Panc1 (cell line): ENCODE measurements around the gene TSHZ1. TPM values are rescaled to one million over a fixed set of nuclear protein-coding genes. Genes with fewer than 3 reads are reported as not detected.

Experiments used
- ATAC-seq: fragments of 200-7000 bp; cut with Tn5 transposase; 2 replicates; pipeline ENCODE4 v1.9.1; 2020; ENCODE audit warnings: mild to moderate bottlenecking, moderate library complexity
- BruUV-seq: library from RNA; stranded (reverse); fragments of 400-500 nt; replicated peaks from 2 replicates; lab custom pipeline; 2021; lab: Mats Ljungman, UMichigan
- CTCF ChIA-PET: fragments of 300-600 bp; sonication (Branson Sonifier 250); formaldehyde crosslinking; loops from one replicate; lab custom pipeline; 2022; ENCODE audit warnings: antibody characterized with exemption; lab: Charles Lee
- POLR2A ChIA-PET: fragments of 300-600 bp; sonication (Branson Sonifier 250); formaldehyde crosslinking; loops from one replicate; lab custom pipeline; 2022; ENCODE audit warnings: antibody characterized with exemption; lab: Charles Lee
- DNase-seq: peaks from one replicate; pipeline ENCODE4 v3.0.0-alpha.2; 2010; ENCODE audit warnings: low read depth, low spot score
- H3K27ac ChIP-seq: 2 replicates; pipeline ENCODE4 v1.5.1; 2011; ENCODE audit warnings: mild to moderate bottlenecking, low read length, inconsistent platforms
- H3K27me3 ChIP-seq: fragments of 200-500 bp; sonication (Bioruptor generic); 2 replicates; pipeline ENCODE4 v1.6.0; 2014; ENCODE audit warnings: low read length, inconsistent platforms; ENCODE audit not compliant: control insufficient read depth, insufficient read depth
- H3K36me3 ChIP-seq: fragments of 200-500 bp; sonication (Bioruptor generic); 2 replicates; pipeline ENCODE4 v1.5.1; 2014; ENCODE audit warnings: inconsistent platforms, mild to moderate bottlenecking, low read length, moderate library complexity; ENCODE audit not compliant: control insufficient read depth, insufficient read depth
- H3K4me1 ChIP-seq: 2 replicates; pipeline ENCODE4 v1.5.1; 2011; ENCODE audit warnings: inconsistent platforms, mild to moderate bottlenecking, low read length, moderate library complexity; ENCODE audit not compliant: control insufficient read depth, insufficient read depth
- H3K4me3 ChIP-seq, 2 experiments: 2 replicates each; pipeline ENCODE4 v1.5.1; 2011 to 2012; ENCODE audit warnings: low read depth in 2 of 2, low read length in 2 of 2, mild to moderate bottlenecking in 2 of 2, inconsistent platforms in 1 of 2, moderate library complexity in 1 of 2
- H3K9me3 ChIP-seq: fragments of 200-500 bp; sonication (Bioruptor generic); 2 replicates; pipeline ENCODE4 v1.5.1; 2014; ENCODE audit warnings: low read depth, mild to moderate bottlenecking, inconsistent platforms, low read length, moderate library complexity; ENCODE audit not compliant: control insufficient read depth, insufficient read depth
- POLR2AphosphoS5 ChIP-seq: IDR thresholded peaks from 2 replicates; pipeline ENCODE4 v1.6.1; 2012; ENCODE audit warnings: mild to moderate bottlenecking, low read depth, low read length, moderate library complexity
- SIN3A ChIP-seq: IDR thresholded peaks from 2 replicates; pipeline ENCODE4 v1.6.1; 2012; ENCODE audit warnings: low read depth, mild to moderate bottlenecking, low read length, moderate library complexity, borderline replicate concordance; ENCODE audit not compliant: insufficient read depth
- TCF7L2 ChIP-seq: IDR thresholded peaks from 2 replicates; pipeline ENCODE4 v1.6.1; 2011; ENCODE audit warnings: mild to moderate bottlenecking, low read depth, low read length, inconsistent platforms
- in situ Hi-C: cut with HindIII; loops from 2 replicates; pipeline ENCODE4 v1.10.0; 2016; ENCODE audit warnings: low sequenced_read_pairs, low pct_unique_long_range_greater_than_20kb
- intact Hi-C: fragments of 100-400 bp; cut with micrococcal nuclease; formaldehyde crosslinking; loops from one replicate; pipeline ENCODE4 v1.10.0; 2022; ENCODE audit not compliant: unreplicated experiment
- total RNA-seq: library from RNA; stranded (reverse); gene quantifications from one replicate; pipeline ENCODE4 v1.2.1, GENCODE V29; 2021; ENCODE audit not compliant: unreplicated experiment
- TF ChIP-seq, protein P1 (sequence below): fragments of 450-650 bp; IDR thresholded peaks from 2 replicates; pipeline ENCODE4 v1.5.1; 2017; ENCODE audit warnings: mild to moderate bottlenecking
- TF ChIP-seq, protein P2 (sequence below), 2 experiments: IDR thresholded peaks; 2 replicates each; pipeline ENCODE4 v1.6.1; 2011 to 2012; ENCODE audit warnings: low read depth in 2 of 2, control low read depth in 1 of 2, low read length in 1 of 2, mild to moderate bottlenecking in 1 of 2, moderate library complexity in 1 of 2; ENCODE audit not compliant: insufficient read depth in 1 of 2

Gene TSHZ1
- total RNA-seq, 1 experiment from 2014 or later: 10.0 TPM

DNA sequence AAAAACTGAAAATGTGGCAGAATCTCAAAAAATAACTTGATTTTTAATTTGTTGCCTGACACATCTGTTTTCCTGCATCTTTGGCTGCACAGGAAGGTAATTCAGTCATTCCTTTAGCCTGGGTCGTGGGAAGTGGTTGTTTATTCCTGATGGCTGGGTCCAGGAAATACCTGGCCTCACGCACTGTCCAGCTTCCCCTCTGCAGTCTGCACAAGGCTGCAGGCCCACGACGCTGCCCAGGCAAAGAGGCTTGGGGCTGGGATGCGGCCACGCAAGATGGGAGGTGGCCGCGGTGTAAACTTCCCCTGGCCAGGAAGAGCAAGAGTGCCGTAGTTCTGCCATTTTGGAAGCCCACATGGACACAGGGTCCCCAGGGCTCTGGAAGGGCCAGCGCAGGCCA, 28.2 kb downstream of the TSHZ1 start:
- no peak for DNase-seq
- no peak for ATAC-seq
- CTCF ChIA-PET: no interaction called here
- Histone ChIP-seq H3K27ac (no peak overlapping the region), H3K9me3 (no peaks in the 10 kb centered on the region), H3K36me3 (no peaks in the 10 kb centered on the region), H3K4me1 (no peaks in the 10 kb centered on the region), H3K27me3 (no peaks in the 10 kb centered on the region), H3K4me3 (no peak overlapping the region)
- intact Hi-C loops (no loop called here), in situ Hi-C loops (no loop called here)
- POLR2A ChIA-PET: no interaction called here
- BruUV-seq: no TSS peak
- TF ChIP-seq, protein P1, sequence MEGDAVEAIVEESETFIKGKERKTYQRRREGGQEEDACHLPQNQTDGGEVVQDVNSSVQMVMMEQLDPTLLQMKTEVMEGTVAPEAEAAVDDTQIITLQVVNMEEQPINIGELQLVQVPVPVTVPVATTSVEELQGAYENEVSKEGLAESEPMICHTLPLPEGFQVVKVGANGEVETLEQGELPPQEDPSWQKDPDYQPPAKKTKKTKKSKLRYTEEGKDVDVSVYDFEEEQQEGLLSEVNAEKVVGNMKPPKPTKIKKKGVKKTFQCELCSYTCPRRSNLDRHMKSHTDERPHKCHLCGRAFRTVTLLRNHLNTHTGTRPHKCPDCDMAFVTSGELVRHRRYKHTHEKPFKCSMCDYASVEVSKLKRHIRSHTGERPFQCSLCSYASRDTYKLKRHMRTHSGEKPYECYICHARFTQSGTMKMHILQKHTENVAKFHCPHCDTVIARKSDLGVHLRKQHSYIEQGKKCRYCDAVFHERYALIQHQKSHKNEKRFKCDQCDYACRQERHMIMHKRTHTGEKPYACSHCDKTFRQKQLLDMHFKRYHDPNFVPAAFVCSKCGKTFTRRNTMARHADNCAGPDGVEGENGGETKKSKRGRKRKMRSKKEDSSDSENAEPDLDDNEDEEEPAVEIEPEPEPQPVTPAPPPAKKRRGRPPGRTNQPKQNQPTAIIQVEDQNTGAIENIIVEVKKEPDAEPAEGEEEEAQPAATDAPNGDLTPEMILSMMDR: no peak
- TF ChIP-seq, protein P2, sequence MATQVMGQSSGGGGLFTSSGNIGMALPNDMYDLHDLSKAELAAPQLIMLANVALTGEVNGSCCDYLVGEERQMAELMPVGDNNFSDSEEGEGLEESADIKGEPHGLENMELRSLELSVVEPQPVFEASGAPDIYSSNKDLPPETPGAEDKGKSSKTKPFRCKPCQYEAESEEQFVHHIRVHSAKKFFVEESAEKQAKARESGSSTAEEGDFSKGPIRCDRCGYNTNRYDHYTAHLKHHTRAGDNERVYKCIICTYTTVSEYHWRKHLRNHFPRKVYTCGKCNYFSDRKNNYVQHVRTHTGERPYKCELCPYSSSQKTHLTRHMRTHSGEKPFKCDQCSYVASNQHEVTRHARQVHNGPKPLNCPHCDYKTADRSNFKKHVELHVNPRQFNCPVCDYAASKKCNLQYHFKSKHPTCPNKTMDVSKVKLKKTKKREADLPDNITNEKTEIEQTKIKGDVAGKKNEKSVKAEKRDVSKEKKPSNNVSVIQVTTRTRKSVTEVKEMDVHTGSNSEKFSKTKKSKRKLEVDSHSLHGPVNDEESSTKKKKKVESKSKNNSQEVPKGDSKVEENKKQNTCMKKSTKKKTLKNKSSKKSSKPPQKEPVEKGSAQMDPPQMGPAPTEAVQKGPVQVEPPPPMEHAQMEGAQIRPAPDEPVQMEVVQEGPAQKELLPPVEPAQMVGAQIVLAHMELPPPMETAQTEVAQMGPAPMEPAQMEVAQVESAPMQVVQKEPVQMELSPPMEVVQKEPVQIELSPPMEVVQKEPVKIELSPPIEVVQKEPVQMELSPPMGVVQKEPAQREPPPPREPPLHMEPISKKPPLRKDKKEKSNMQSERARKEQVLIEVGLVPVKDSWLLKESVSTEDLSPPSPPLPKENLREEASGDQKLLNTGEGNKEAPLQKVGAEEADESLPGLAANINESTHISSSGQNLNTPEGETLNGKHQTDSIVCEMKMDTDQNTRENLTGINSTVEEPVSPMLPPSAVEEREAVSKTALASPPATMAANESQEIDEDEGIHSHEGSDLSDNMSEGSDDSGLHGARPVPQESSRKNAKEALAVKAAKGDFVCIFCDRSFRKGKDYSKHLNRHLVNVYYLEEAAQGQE (IDR thresholded peaks at IDR 0.05; ENCODE audit: insufficient read depth in 1 of 2, low read depth in 2 of 2, low read length in 1 of 2): no peak
- TF ChIP-seq SIN3A: no peak
- TF ChIP-seq TCF7L2: no peak
- TF ChIP-seq POLR2AphosphoS5: no peak

- Histone ChIP-seq H3K4me3 (no peak overlapping the region), H3K27ac (no peak overlapping the region), H3K9me3 (no peaks in the 10 kb centered on the region), H3K4me1 (0 out of 2 replicates have a peak, but pooled peaks cover 4% of the 10 kb centered on the region), H3K36me3 (no peaks in the 10 kb centered on the region), H3K27me3 (no peaks in the 10 kb centered on the region)
- in situ Hi-C loops (no loop called here), intact Hi-C loops (loop anchor here (10.0 kb wide), 1 partner anchor 586 kb away; no protein-coding TSS in a partner anchor)
- ATAC-seq (no peak), DNase-seq (no peak)
- no peak for TF ChIP-seq TCF7L2
- TF ChIP-seq, protein P2 (IDR thresholded peaks at IDR 0.05; ENCODE audit: insufficient read depth in 1 of 2, low read depth in 2 of 2, low read length in 1 of 2): no peak
- no peak for TF ChIP-seq SIN3A
- TF ChIP-seq, protein P1: no peak
- TF ChIP-seq POLR2AphosphoS5: no peak
- POLR2A ChIA-PET: interaction anchor here (0.5 kb wide), 1 partner anchor 681 kb away, joined by 7 read pairs; no protein-coding TSS in a partner anchor
- BruUV-seq: no TSS peak
- CTCF ChIA-PET: no interaction called here
Observed at GRCh38 chr18:75240433-75240832, 29.8 kb downstream of the TSHZ1 start.
